GM23248 (cell line): ENCODE data around the gene PTPRT. TPM values are rescaled to one million over a fixed set of nuclear protein-coding genes. Genes with fewer than 3 reads are reported as not detected.

Experiments
- DNase-seq: peaks from one replicate; pipeline ENCODE4 v3.0.0-alpha.2; 2015
- H2AFZ ChIP-seq: fragments of 200-600 bp; sonication (generic); 2 replicates; pipeline ENCODE4 v1.6.1; 2016; ENCODE audit warnings: antibody characterized with exemption
- H3F3A ChIP-seq: fragments of 200-600 bp; sonication (generic); 2 replicates; pipeline ENCODE4 v1.6.1; 2016; ENCODE audit warnings: mild to moderate bottlenecking, antibody characterized with exemption, mixed run types; ENCODE audit not compliant: insufficient read depth
- H3K27ac ChIP-seq: fragments of 200-600 bp; sonication (generic); 2 replicates; pipeline ENCODE4 v1.5.1; 2016; ENCODE audit warnings: mild to moderate bottlenecking
- H3K27me3 ChIP-seq: fragments of 200-600 bp; sonication (generic); replicated peaks from 2 replicates; pipeline ENCODE4 v1.6.1; 2016; ENCODE audit warnings: mild to moderate bottlenecking; ENCODE audit not compliant: insufficient read depth
- H3K36me3 ChIP-seq: fragments of 200-600 bp; sonication (generic); 2 replicates; pipeline ENCODE4 v1.6.1; 2016; ENCODE audit warnings: low read depth, mild to moderate bottlenecking
- H3K4me1 ChIP-seq: fragments of 200-600 bp; sonication (generic); 2 replicates; pipeline ENCODE4 v1.6.1; 2016; ENCODE audit warnings: mild to moderate bottlenecking; ENCODE audit not compliant: insufficient read depth
- H3K4me2 ChIP-seq: fragments of 200-600 bp; sonication (generic); one replicate; pipeline ENCODE4 v1.6.1; 2016; ENCODE audit warnings: mild to moderate bottlenecking; ENCODE audit not compliant: unreplicated experiment
- H3K4me3 ChIP-seq: fragments of 200-600 bp; sonication (generic); 2 replicates; pipeline ENCODE4 v1.5.1; 2016; ENCODE audit warnings: mild to moderate bottlenecking
- H3K79me2 ChIP-seq: fragments of 200-600 bp; sonication (generic); 2 replicates; pipeline ENCODE4 v1.6.1; 2016; ENCODE audit warnings: mild to moderate bottlenecking; ENCODE audit not compliant: insufficient read depth
- H3K9ac ChIP-seq: fragments of 200-600 bp; sonication (generic); 2 replicates; pipeline ENCODE4 v1.6.1; 2016; ENCODE audit warnings: mild to moderate bottlenecking
- H3K9me2 ChIP-seq: fragments of 200-600 bp; sonication (generic); 2 replicates; pipeline ENCODE4 v1.6.1; 2016; ENCODE audit warnings: mixed run types, mild to moderate bottlenecking, moderate library complexity; ENCODE audit not compliant: insufficient read depth
- H3K9me3 ChIP-seq: fragments of 200-600 bp; sonication (generic); one replicate; pipeline ENCODE4 v1.6.1; 2017; ENCODE audit warnings: low read depth
- H4K20me1 ChIP-seq: fragments of 200-600 bp; sonication (generic); 2 replicates; pipeline ENCODE4 v1.6.0; 2016; ENCODE audit not compliant: insufficient read depth
- EZH2 ChIP-seq: fragments of 200-600 bp; sonication (generic); IDR thresholded peaks from 2 replicates; pipeline ENCODE4 v1.6.1; 2018; ENCODE audit warnings: antibody characterized with exemption, mild to moderate bottlenecking; ENCODE audit not compliant: insufficient read depth, poor library complexity, severe bottlenecking
- EZH2phosphoT487 ChIP-seq: fragments of 200-600 bp; sonication (generic); IDR thresholded peaks from 2 replicates; pipeline ENCODE4 v1.6.1; 2018; ENCODE audit warnings: antibody characterized with exemption, moderate library complexity, mild to moderate bottlenecking, low read depth; ENCODE audit not compliant: insufficient read depth
- WGBS, 2 experiments: methylation state at CpG; one replicate each; pipeline ENCODE4 v1.1.6; 2015 to 2017; ENCODE audit warnings: low lambda C conversion rate in 2 of 2, low coverage in 1 of 2; ENCODE audit errors: missing lambda C conversion rate in 2 of 2; 5-methylcytosine and 5-hydroxymethylcytosine counted together
- in situ Hi-C: fragments of 300-500 bp; cut with MboI; formaldehyde crosslinking; loops from 2 replicates; pipeline ENCODE4 v1.15.0; 2020
- polyA plus RNA-seq: library from polyadenylated mRNA; unstranded; fragments of >200 nt; fragmentation: Nextera tagmentation; extraction: Ambion mirVana; gene quantifications from 2 replicates; pipeline ENCODE4 v1.2.1, GENCODE V29; 2016
- total RNA-seq: library from RNA; depleted of rRNA; stranded (reverse); fragments of >200 nt; shearing (Covaris generic); gene quantifications from 2 replicates; pipeline ENCODE4 v1.2.3, GENCODE V29; 2014

PTPRT gene
- total and polyA plus RNA-seq, 2 experiments from 2014 or later = not detected

- Histone ChIP-seq H3K79me2 (no peaks in the 10 kb centered on the region), H2AFZ (no peak overlapping the region), H3K27me3 (no peaks in the 10 kb centered on the region), H3K9me3 (no peaks in the 10 kb centered on the region), H3F3A (no peaks in the 10 kb centered on the region), H3K4me3 (no peak overlapping the region), H3K4me1 (no peaks in the 10 kb centered on the region), H3K9ac (no peak overlapping the region), H3K4me2 (no peak overlapping the region), H4K20me1 (no peaks in the 10 kb centered on the region), H3K9me2 (no peaks in the 10 kb centered on the region), H3K27ac (no peak overlapping the region), H3K36me3 (no peaks in the 10 kb centered on the region)
- WGBS, 2 experiments = 29 to 31% methylated on average over 6 of the region's 6 CpGs
- no peak for DNase-seq
- TF ChIP-seq EZH2phosphoT487 = no peak
- TF ChIP-seq EZH2 = no peak
- in situ Hi-C loops = no loop called here
Measured at GRCh38 chr20:42635699-42636411, 553.9 kb downstream of the PTPRT start.

- 73 to 85% methylated on average over 2 of the region's 2 CpGs for WGBS, 2 experiments
- Histone ChIP-seq H3K4me3 (no peak overlapping the region), H4K20me1 (no peaks in the 10 kb centered on the region), H2AFZ (no peak overlapping the region), H3F3A (no peaks in the 10 kb centered on the region), H3K4me2 (no peak overlapping the region), H3K9me2 (no peaks in the 10 kb centered on the region), H3K9me3 (no peaks in the 10 kb centered on the region), H3K27me3 (no peaks in the 10 kb centered on the region), H3K36me3 (no peaks in the 10 kb centered on the region), H3K9ac (no peak overlapping the region), H3K4me1 (no peaks in the 10 kb centered on the region), H3K27ac (no peak overlapping the region), H3K79me2 (no peaks in the 10 kb centered on the region)
- TF ChIP-seq EZH2phosphoT487 = no peak
- TF ChIP-seq EZH2 = no peak
- DNase-seq = no peak
- in situ Hi-C loops = no loop called here
Measured at GRCh38 chr20:42634156-42634555, 555.5 kb downstream of the PTPRT start.

GRCh38 chr20:42628683-42629082 is 561.0 kb downstream of the PTPRT start:
- H3F3A ChIP-seq = no peaks in the 10 kb centered on the region
- no peaks in the 10 kb centered on the region for H3K9me2 ChIP-seq
- H3K79me2 ChIP-seq = no peaks in the 10 kb centered on the region
- no peak for DNase-seq
- H3K36me3 ChIP-seq = no peaks in the 10 kb centered on the region
- no peaks in the 10 kb centered on the region for H4K20me1 ChIP-seq
- in situ Hi-C loops = no loop called here
- H3K4me3 ChIP-seq = no peak overlapping the region
- no peak overlapping the region for H2AFZ ChIP-seq
- H3K4me2 ChIP-seq = no peak overlapping the region
- H3K4me1 ChIP-seq = no peaks in the 10 kb centered on the region
- 0 to 4% methylated on average over 1 of the region's 1 CpG for WGBS, 2 experiments
- no peak overlapping the region for H3K9ac ChIP-seq
- no peaks in the 10 kb centered on the region for H3K27me3 ChIP-seq
- H3K9me3 ChIP-seq = no peaks in the 10 kb centered on the region
- TF ChIP-seq EZH2phosphoT487 (no peak), EZH2 (no peak)
- no peak overlapping the region for H3K27ac ChIP-seq

GRCh38 chr20:42613076-42613475 is 576.6 kb downstream of the PTPRT start:
- WGBS, 2 experiments = 3 to 7% methylated on average over 3 of the region's 3 CpGs
- no peaks in the 10 kb centered on the region for H3F3A ChIP-seq
- no peak for TF ChIP-seq EZH2
- TF ChIP-seq EZH2phosphoT487 = no peak
- H3K9me3 ChIP-seq = no peaks in the 10 kb centered on the region
- no peaks in the 10 kb centered on the region for H3K27me3 ChIP-seq
- H2AFZ ChIP-seq = no peak overlapping the region
- H3K79me2 ChIP-seq = no peaks in the 10 kb centered on the region
- no peak overlapping the region for H3K4me3 ChIP-seq
- H3K4me1 ChIP-seq = no peaks in the 10 kb centered on the region
- H4K20me1 ChIP-seq = no peaks in the 10 kb centered on the region
- no peaks in the 10 kb centered on the region for H3K36me3 ChIP-seq
- H3K9me2 ChIP-seq = no peaks in the 10 kb centered on the region
- no peak for DNase-seq
- in situ Hi-C loops = no loop called here
- no peak overlapping the region for H3K4me2 ChIP-seq
- no peak overlapping the region for H3K9ac ChIP-seq
- H3K27ac ChIP-seq = no peak overlapping the region
